AG09319 (cell line): ENCODE data around the gene RPL38.

Source experiments
- DNase-seq: peaks from one replicate; pipeline ENCODE4 v3.0.0-alpha.2; 2010; ENCODE audit warnings: low read depth; ENCODE audit errors: extremely low read depth
- TF ChIP-seq, protein P1 (sequence below): IDR thresholded peaks from 2 replicates; pipeline ENCODE4 v1.5.1; 2011; ENCODE audit warnings: low read depth, mild to moderate bottlenecking, inconsistent platforms, low read length, moderate library complexity

Gene RPL38

DNA sequence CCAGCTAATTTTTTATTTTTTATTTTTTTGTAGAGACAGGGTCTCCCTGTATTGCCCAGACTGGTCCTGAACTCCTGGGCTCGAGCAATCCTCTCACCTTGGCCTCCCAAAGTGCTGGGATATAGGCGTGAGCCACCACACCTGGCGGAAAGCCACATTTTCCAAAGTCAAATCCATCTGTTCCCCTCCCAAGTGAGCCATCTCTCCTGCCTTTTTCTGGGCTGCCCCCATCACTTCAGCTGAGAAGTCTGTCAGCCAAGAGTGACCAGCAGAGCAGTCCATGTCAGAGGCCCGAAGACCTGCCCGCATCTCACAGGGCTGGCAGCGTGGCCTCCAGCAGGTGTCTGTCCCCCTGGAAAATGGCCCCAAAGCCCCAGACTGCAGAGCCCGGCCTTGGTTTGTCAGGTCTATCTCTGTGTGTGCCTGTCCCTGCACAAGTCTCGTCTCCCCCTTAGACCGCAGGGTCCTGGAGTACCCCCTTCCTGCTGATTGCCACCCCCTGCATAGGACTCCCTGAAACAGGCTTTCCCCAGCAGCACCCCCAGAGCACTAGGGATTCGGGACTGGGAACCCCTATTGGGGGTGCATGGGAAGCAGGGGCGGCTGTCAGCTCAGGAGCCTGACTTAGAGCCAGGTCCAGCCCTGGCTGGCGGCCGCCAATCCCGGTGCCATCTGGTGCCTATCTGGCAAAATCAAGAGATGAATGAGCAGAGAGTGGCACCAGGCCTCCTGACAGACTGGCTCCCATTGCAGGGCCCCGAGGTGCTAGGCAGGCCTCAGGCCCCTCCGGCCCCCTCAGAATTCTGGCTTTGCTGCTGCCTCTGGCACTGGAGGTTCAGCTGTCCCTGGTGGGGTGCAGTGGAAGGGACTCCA, 17.7 kb downstream of the RPL38 start:
- no peak for DNase-seq
- TF ChIP-seq, protein P1, sequence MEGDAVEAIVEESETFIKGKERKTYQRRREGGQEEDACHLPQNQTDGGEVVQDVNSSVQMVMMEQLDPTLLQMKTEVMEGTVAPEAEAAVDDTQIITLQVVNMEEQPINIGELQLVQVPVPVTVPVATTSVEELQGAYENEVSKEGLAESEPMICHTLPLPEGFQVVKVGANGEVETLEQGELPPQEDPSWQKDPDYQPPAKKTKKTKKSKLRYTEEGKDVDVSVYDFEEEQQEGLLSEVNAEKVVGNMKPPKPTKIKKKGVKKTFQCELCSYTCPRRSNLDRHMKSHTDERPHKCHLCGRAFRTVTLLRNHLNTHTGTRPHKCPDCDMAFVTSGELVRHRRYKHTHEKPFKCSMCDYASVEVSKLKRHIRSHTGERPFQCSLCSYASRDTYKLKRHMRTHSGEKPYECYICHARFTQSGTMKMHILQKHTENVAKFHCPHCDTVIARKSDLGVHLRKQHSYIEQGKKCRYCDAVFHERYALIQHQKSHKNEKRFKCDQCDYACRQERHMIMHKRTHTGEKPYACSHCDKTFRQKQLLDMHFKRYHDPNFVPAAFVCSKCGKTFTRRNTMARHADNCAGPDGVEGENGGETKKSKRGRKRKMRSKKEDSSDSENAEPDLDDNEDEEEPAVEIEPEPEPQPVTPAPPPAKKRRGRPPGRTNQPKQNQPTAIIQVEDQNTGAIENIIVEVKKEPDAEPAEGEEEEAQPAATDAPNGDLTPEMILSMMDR, result no peak

DNA sequence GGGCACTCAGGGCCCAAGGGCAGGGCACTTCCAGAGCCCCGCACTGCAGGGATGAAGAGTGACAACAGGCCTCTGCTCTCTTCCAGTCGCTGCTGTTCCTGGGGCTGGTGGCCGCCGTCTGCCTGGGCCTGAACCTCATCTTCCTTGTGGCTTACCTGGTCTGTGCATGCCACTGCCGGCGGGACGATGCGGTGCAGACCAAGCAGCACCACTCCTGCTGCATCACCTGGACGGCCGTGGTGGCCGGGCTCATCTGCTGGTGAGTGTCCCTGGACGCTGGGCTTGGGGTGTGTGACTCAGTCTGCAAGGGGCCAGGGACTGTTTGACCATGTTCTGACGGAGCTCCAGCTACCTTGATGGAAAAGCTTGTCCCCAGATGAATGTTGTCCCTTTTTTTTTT, 18.9 kb downstream of the RPL38 start:
- TF ChIP-seq, protein P1, result no peak
- no peak for DNase-seq

DNA sequence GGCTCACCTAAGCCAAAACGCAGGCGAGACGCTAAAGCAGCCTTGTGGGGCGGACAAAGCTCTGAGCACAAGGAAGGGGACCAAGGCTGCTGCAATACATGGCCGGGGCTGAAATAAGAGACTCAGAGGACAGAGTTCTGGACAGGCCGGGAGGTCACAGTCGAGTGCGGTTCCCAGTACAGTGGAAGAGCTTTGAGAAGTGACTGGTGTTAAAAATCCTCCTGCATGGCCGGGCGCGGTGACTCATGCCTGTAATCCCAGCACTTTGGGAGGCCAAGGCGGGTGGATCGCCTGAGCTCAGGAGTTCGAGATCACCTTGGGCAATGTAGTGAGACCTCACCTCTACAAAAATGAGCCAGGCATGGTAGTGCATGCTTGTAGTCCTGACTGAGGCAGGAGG, 20.4 kb downstream of the RPL38 start:
- no peak for DNase-seq
- TF ChIP-seq, protein P1, result no peak

DNA sequence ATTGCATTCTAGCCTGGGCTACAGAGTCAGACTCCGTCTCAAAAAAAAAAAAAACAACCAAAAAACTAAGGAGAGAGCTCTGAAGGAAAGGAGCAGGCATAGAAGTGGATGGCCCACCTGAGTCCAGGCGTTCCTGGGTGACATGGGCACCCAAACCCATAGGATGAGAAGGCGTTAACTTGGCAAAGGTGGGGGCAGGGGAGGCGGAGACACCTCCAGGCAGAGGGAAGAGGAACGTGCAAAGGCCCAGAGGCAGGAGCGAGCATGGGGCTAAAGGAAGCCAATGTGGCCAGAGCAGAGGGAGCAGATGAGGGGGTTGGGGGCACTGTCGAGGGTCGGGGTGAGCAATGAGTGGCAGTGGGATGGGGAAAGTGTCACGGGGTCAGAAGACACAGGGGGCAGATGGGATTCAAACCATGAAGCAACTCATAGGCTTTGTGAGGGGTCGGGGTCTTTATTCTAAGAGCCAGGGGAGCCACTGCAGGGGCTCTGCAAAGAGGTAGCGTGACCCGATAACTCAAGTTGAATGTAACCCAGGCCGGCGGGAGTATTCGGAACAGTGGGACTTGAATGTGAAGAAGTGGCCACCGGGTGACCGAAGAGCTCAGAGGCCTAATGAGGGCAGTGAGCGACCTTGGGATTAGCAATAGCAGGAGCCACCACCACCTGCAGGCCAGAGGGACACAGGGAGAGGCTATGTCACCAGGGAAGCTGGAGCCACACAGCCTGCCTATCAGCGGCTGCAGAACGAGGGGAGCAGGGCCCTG, 21.7 kb downstream of the RPL38 start:
- DNase-seq, result no peak
- TF ChIP-seq, protein P1, result no peak

DNA sequence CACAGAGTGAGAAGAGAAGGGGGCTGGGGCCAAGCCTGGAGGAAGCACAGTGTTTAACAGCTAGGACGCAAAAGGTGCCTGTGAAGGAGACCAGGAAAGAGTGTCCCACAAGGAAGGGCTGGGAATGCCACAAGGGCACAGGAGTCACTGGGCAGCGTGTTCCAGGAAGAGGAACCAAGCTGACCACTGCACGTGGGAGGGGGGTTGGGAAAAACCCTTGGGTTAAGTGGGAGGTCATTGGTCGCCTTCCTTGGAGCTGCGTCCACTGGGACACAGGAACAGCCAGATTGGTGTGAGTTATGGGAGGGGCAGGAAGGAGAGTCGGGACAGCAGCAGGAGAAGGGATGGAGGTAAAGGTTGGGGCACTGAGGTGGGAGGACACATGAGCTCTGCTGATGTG, 22.8 kb downstream of the RPL38 start:
- TF ChIP-seq, protein P1, result no peak
- no peak for DNase-seq

DNA sequence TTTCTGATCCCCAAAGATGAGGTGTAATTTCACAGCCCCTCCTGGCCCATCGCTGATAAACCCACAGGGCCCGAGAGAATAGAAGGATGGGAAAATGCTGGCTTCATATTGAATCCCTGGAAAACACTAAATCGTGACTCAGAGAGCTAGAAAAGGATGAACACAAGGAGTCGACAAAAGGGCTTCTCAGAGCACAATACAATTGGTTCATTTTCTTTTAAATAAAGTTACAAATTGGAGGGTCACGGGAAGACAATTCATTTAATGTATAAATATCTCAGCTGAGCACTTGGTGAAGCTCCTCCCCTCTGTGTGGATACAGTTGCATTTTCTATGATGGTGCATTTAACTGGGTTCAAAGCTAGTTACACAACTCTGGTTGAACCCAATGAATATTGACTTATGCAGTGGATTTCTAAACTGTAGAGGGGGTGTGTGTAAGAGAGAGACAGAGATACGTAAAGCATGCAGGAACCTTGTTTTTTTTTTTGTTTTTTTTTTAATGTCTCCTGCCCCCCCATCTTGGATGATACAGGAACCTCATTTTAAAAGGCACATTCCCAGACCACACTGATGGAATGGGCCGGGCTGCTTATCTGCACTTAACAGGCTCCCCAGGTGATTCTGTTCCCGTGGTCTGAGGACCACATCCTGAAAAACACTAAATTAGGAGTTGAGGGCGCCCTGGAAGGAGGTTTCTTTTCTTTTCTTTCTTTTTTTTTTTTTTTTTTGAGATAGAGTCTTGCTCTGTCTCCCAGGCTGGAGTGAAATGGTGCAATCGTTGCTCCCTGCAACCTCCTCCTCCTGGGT, 24.0 kb downstream of the RPL38 start:
- no peak for DNase-seq
- TF ChIP-seq, protein P1, result no peak
